Gastroesophageal sphincter (tissue), 3 donors: ENCODE data around the gene TULP3.

Source experiments
- CTCF ChIP-seq, 4 experiments: fragments of 200-600 bp in 2 of 4; fragments of 450-650 bp in 2 of 4; sonication (generic) in 1 of 4; IDR thresholded peaks; one replicate each; pipeline ENCODE4 v1.5.1; 2017 to 2019; ENCODE audit warnings: antibody characterized with exemption in 4 of 4, mild to moderate bottlenecking in 2 of 4, moderate library complexity in 2 of 4
- EP300 ChIP-seq: sonication (generic); formaldehyde crosslinking; IDR thresholded peaks from one replicate; pipeline ENCODE4 v1.6.1; 2017; ENCODE audit warnings: antibody characterized with exemption, mild to moderate bottlenecking
- POLR2A ChIP-seq, 2 donors: fragments of 450-650 bp; IDR thresholded peaks; one replicate each; pipeline ENCODE4 v1.6.1; 2017; ENCODE audit warnings: antibody characterized with exemption in 2 of 2, mild to moderate bottlenecking in 2 of 2, moderate library complexity in 1 of 2

DNA sequence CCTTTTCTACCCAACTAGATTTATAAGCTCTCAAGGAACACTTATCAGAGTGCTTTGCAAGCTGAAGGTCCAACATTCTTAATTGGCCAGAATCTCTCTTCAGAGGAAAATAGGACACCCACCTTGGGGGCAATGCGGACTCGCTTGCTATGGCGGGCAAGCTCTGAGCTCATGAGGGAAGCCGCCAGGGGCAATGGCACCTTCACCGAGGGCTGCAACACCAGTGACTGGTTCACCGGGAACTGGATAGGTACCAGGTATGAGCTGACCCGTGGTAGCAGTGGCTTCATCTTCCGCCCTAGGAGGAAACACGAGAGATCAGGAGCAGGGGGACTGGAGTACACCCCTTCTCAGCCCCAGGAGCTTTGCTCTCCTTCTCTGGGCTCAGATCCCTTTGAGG, 26.5 kb upstream of the TULP3 start:
- TF ChIP-seq EP300 (no peak), CTCF (IDR thresholded peaks at IDR 0.05) (no peak), POLR2A (IDR thresholded peaks at IDR 0.05) (no peak)
